ENCODE measurements around the gene IAH1.

- TF ChIP-seq CTCF (IDR thresholded peaks at IDR 0.05) (no peak), EZH2 (IDR thresholded peaks at IDR 0.05) (no peak)
These were observed 42.9 kb downstream of the IAH1 start for GRCh38 chr2:9517118-9517782.

Measured in neural progenitor cell (in vitro differentiated cells).